Pancreas (tissue), 10 donors: Measurements from ENCODE around the gene LNX1. TPM values are rescaled to one million over a fixed set of nuclear protein-coding genes. Genes with fewer than 3 reads are reported as not detected.
A peak's percentile ranks its signal among the peaks of the same experiment; 100 is the strongest.

Experiments
- ATAC-seq, 4 donors: fragments of 200-7000 bp; cut with Tn5 transposase; one replicate each; pipeline versions ENCODE4 v1.8.0 to v1.9.1; 2020; ENCODE audit warnings: mild to moderate bottlenecking in 4 of 4, moderate library complexity in 4 of 4
- DNase-seq, 6 donors: peaks; one replicate each; pipeline ENCODE4 v3.0.0-alpha.2; 2020
- FAIRE-seq: peaks from 2 replicates; lab custom pipeline; 2012; peaks lifted over from hg19 to GRCh38; lab: Jason Lieb, UNC
- H3K27ac ChIP-seq, 4 donors: fragments of 200-600 bp; sonication (generic); 1 replicate in 3 of 4; 2 replicates in 1 of 4; pipeline versions ENCODE4 v1.5.0 to v1.8.0; 2020
- H3K27me3 ChIP-seq, 4 donors: fragments of 200-600 bp; one replicate each; pipeline ENCODE4 v1.8.0; 2021
- H3K36me3 ChIP-seq, 3 donors: fragments of 200-600 bp; sonication (generic) in 1 of 3; one replicate each; pipeline versions ENCODE4 v1.5.0 to v1.8.0; 2020 to 2021
- H3K4me1 ChIP-seq, 3 donors: fragments of 200-600 bp; one replicate each; pipeline ENCODE4 v1.8.0; 2021
- H3K4me3 ChIP-seq, 4 donors: fragments of 200-600 bp; sonication (generic) in 2 of 4; one replicate each; pipeline versions ENCODE4 v1.5.0 to v1.8.0; 2020 to 2021
- H3K9me3 ChIP-seq, 4 donors: fragments of 200-600 bp; one replicate each; pipeline ENCODE4 v1.8.0; 2021
- CTCF ChIP-seq, 4 donors: fragments of 200-600 bp; sonication (generic) in 3 of 4; IDR thresholded peaks; one replicate each; pipeline versions ENCODE4 v1.5.0 to v1.8.0; 2021; ENCODE audit warnings: antibody characterized with exemption in 4 of 4
- WGBS, 2 donors: extraction: QIAGEN DNeasy Blood & Tissue Kit; methylation state at CpG; one replicate each; pipeline ENCODE4 v1.1.7; 2013; 5-methylcytosine and 5-hydroxymethylcytosine counted together
- intact Hi-C, 3 donors: fragments of 100-400 bp; cut with DNase I; formaldehyde crosslinking; loops; one replicate each; pipeline versions ENCODE4 v1.11.1 to v1.14.2; 2022
- polyA plus RNA-seq, 2 donors: library from polyadenylated mRNA; stranded (reverse); fragments of 200-250 nt; gene quantifications; one replicate each; pipeline ENCODE4 v1.2.3, GENCODE V29; 2013
- total RNA-seq, 6 donors: library from RNA; stranded (reverse); fragmentation: NEBNext Ultra II Directional in 4 of 6; extraction: Animal tissue kit (Norgen Biotek cat#: 25700) in 4 of 6; gene quantifications; one replicate each; pipeline versions ENCODE4 v1.2.1 to v1.2.4, GENCODE V29; 2021 to 2023
- donor health status: healthy with polysubstance abuse.
- donor health status: DM: no; HTN: no; CAD: no; lungs with moderate emphysema.
- donor health status: DM: no; HTN: no; CAD: no.
- donor health status: control.
- donor health status: control.
- donor health status: Bipolar disorder and iron deficiency.
- donor health status: DM: yes; HTN: yes; CAD: no.
- donor health status: DM: no; HTN: no; CAD: no.
- donor health status: DM: no; HTN: no; CAD: no.
- donor health status: DM: yes; HTN: yes; CAD: no.

The LNX1 gene
- total and polyA plus RNA-seq, 8 donors, result 6.1 to 18.6 (median 15.0) TPM

GRCh38 chr4:53541577-53542206 lies 49.6 kb downstream of the LNX1 start:
- intact Hi-C loops, result no loop called here
- WGBS, 2 donors, result 30 to 33% methylated on average over 2 of the region's 2 CpGs
- DNase-seq, result no peak
- peak; percentile 93 for FAIRE-seq
- no peaks in the 10 kb centered on the region for H3K36me3 ChIP-seq
- TF ChIP-seq CTCF (IDR thresholded peaks at IDR 0.05), result no peak
- no peak overlapping the region for H3K4me3 ChIP-seq
- H3K4me1 ChIP-seq, result peaks cover 0 to 20% (median 8%) of the 10 kb centered on the region in 3 donors
- no peaks in the 10 kb centered on the region for H3K9me3 ChIP-seq
- H3K27me3 ChIP-seq, result no peaks in the 10 kb centered on the region
- peak in 3 of 4 donors; percentile 35 to 57 (median 53) for ATAC-seq
- H3K27ac ChIP-seq, result peak overlapping the region in 1 of 4 donors; percentile 6

GRCh38 chr4:53538756-53539155 lies 52.5 kb downstream of the LNX1 start:
- no peaks in the 10 kb centered on the region for H3K36me3 ChIP-seq
- DNase-seq, result no peak
- H3K4me3 ChIP-seq, result no peak overlapping the region
- intact Hi-C loops, result no loop called here
- H3K27me3 ChIP-seq, result no peaks in the 10 kb centered on the region
- FAIRE-seq, result no peak
- H3K27ac ChIP-seq, result no peak overlapping the region
- H3K9me3 ChIP-seq, result no peaks in the 10 kb centered on the region
- ATAC-seq, result no peak
- 79 to 83% methylated on average over 4 of the region's 4 CpGs for WGBS, 2 donors
- no peak for TF ChIP-seq CTCF (IDR thresholded peaks at IDR 0.05)
- peaks cover 0 to 13% (median 0%) of the 10 kb centered on the region in 3 donors for H3K4me1 ChIP-seq

GRCh38 chr4:53537606-53538005 lies 53.7 kb downstream of the LNX1 start:
- TF ChIP-seq CTCF (IDR thresholded peaks at IDR 0.05), result no peak
- no peaks in the 10 kb centered on the region for H3K27me3 ChIP-seq
- H3K9me3 ChIP-seq, result no peaks in the 10 kb centered on the region
- H3K4me1 ChIP-seq, result peaks cover 0 to 13% (median 0%) of the 10 kb centered on the region in 3 donors
- H3K36me3 ChIP-seq, result no peaks in the 10 kb centered on the region
- no peak overlapping the region for H3K27ac ChIP-seq
- intact Hi-C loops, result no loop called here
- H3K4me3 ChIP-seq, result no peak overlapping the region
- 62 to 76% methylated on average over 3 of the region's 3 CpGs for WGBS, 2 donors
- peak in 1 of 4 donors; percentile 29 for ATAC-seq
- no peak for DNase-seq
- no peak for FAIRE-seq

GRCh38 chr4:53536328-53536727 lies 55.0 kb downstream of the LNX1 start:
- no peak overlapping the region for H3K27ac ChIP-seq
- no peak for FAIRE-seq
- no peak for DNase-seq
- 92 to 97% methylated on average over 2 of the region's 2 CpGs for WGBS, 2 donors
- no peak for ATAC-seq
- H3K36me3 ChIP-seq, result no peaks in the 10 kb centered on the region
- TF ChIP-seq CTCF (IDR thresholded peaks at IDR 0.05), result no peak
- H3K4me1 ChIP-seq, result peaks cover 0 to 3% (median 0%) of the 10 kb centered on the region in 3 donors
- no peak overlapping the region for H3K4me3 ChIP-seq
- H3K27me3 ChIP-seq, result no peaks in the 10 kb centered on the region
- H3K9me3 ChIP-seq, result no peaks in the 10 kb centered on the region
- intact Hi-C loops, result no loop called here

GRCh38 chr4:53535567-53535966 lies 55.7 kb downstream of the LNX1 start:
- WGBS, 2 donors, result 70 to 71% methylated on average over 3 of the region's 3 CpGs
- no peak for ATAC-seq
- no peak overlapping the region for H3K27ac ChIP-seq

More at GRCh38 chr4:53535567-53535966, 55.7 kb downstream of the LNX1 start:
- H3K36me3 ChIP-seq, result no peaks in the 10 kb centered on the region
- FAIRE-seq (no peak), DNase-seq (no peak)
- H3K4me1 ChIP-seq, result peaks cover 0 to 3% (median 0%) of the 10 kb centered on the region in 3 donors
- no peak for TF ChIP-seq CTCF (IDR thresholded peaks at IDR 0.05)
- H3K27me3 ChIP-seq, result no peaks in the 10 kb centered on the region
- no peaks in the 10 kb centered on the region for H3K9me3 ChIP-seq
- intact Hi-C loops, result no loop called here
- no peak overlapping the region for H3K4me3 ChIP-seq
